A549 (cell line): Measurements from ENCODE around the gene CHN1.

Source experiments
- CHD2 ChIP-seq: fragments of 150-350 bp; IDR thresholded peaks from 2 replicates; pipeline ENCODE4 v1.6.1; 2014; ENCODE audit warnings: low read length; ENCODE audit not compliant: partially characterized antibody
- EHMT2 ChIP-seq: fragments of 200-600 bp; sonication (generic); IDR thresholded peaks from 2 replicates; pipeline ENCODE4 v1.6.1; 2016; ENCODE audit warnings: antibody characterized with exemption, low read depth, mild to moderate bottlenecking, moderate library complexity
- ESRRA ChIP-seq: fragments of 150-350 bp; IDR thresholded peaks from 2 replicates; pipeline ENCODE4 v1.6.1; 2014; ENCODE audit warnings: mild to moderate bottlenecking, low read length, borderline replicate concordance
- MAFK ChIP-seq: fragments of 450-650 bp; IDR thresholded peaks from 2 replicates; pipeline ENCODE4 v1.6.1; 2014; ENCODE audit not compliant: partially characterized antibody
- MAX ChIP-seq: IDR thresholded peaks from 2 replicates; pipeline ENCODE4 v1.6.1; 2012
- PBX3 ChIP-seq: IDR thresholded peaks from 2 replicates; pipeline ENCODE4 v1.6.1; 2012
- POLR2A ChIP-seq: IDR thresholded peaks from 2 replicates; pipeline ENCODE4 v1.6.1; 2012; ENCODE audit warnings: mild to moderate bottlenecking, low read length
- USF2 ChIP-seq: fragments of 450-650 bp; IDR thresholded peaks from 2 replicates; pipeline ENCODE4 v1.6.1; 2014; ENCODE audit warnings: antibody characterized with exemption
- ZNF302 ChIP-seq: fragments of 250-450 bp; sonication (Bioruptor Pico); IDR thresholded peaks from 2 replicates; pipeline ENCODE4 v1.9.0; 2021; ENCODE audit warnings: inconsistent platforms, mild to moderate bottlenecking, moderate library complexity
- TF ChIP-seq, protein P1 (sequence below): fragments of >200 bp; sonication (Bioruptor Twin); formaldehyde crosslinking; IDR thresholded peaks from 3 replicates; pipeline ENCODE4 v1.5.1; 2016
- TF ChIP-seq, protein P2 (sequence below): fragments of 200-600 bp; sonication (generic); IDR thresholded peaks from 2 replicates; pipeline ENCODE4 v1.6.1; 2016; ENCODE audit warnings: antibody characterized with exemption, mild to moderate bottlenecking, moderate library complexity
- TF ChIP-seq, protein P3 (sequence below): IDR thresholded peaks from 2 replicates; pipeline ENCODE4 v1.6.1; 2012; ENCODE audit warnings: low read depth, borderline replicate concordance
- TF ChIP-seq, protein P4 (sequence below): fragments of 150-350 bp; IDR thresholded peaks from 2 replicates; pipeline ENCODE4 v1.6.1; 2014; ENCODE audit warnings: low read depth, mild to moderate bottlenecking, low read length

- no peak for TF ChIP-seq MAFK
- TF ChIP-seq, protein P1, sequence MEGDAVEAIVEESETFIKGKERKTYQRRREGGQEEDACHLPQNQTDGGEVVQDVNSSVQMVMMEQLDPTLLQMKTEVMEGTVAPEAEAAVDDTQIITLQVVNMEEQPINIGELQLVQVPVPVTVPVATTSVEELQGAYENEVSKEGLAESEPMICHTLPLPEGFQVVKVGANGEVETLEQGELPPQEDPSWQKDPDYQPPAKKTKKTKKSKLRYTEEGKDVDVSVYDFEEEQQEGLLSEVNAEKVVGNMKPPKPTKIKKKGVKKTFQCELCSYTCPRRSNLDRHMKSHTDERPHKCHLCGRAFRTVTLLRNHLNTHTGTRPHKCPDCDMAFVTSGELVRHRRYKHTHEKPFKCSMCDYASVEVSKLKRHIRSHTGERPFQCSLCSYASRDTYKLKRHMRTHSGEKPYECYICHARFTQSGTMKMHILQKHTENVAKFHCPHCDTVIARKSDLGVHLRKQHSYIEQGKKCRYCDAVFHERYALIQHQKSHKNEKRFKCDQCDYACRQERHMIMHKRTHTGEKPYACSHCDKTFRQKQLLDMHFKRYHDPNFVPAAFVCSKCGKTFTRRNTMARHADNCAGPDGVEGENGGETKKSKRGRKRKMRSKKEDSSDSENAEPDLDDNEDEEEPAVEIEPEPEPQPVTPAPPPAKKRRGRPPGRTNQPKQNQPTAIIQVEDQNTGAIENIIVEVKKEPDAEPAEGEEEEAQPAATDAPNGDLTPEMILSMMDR = no peak
- no peak for TF ChIP-seq ZNF302
- TF ChIP-seq, protein P2, sequence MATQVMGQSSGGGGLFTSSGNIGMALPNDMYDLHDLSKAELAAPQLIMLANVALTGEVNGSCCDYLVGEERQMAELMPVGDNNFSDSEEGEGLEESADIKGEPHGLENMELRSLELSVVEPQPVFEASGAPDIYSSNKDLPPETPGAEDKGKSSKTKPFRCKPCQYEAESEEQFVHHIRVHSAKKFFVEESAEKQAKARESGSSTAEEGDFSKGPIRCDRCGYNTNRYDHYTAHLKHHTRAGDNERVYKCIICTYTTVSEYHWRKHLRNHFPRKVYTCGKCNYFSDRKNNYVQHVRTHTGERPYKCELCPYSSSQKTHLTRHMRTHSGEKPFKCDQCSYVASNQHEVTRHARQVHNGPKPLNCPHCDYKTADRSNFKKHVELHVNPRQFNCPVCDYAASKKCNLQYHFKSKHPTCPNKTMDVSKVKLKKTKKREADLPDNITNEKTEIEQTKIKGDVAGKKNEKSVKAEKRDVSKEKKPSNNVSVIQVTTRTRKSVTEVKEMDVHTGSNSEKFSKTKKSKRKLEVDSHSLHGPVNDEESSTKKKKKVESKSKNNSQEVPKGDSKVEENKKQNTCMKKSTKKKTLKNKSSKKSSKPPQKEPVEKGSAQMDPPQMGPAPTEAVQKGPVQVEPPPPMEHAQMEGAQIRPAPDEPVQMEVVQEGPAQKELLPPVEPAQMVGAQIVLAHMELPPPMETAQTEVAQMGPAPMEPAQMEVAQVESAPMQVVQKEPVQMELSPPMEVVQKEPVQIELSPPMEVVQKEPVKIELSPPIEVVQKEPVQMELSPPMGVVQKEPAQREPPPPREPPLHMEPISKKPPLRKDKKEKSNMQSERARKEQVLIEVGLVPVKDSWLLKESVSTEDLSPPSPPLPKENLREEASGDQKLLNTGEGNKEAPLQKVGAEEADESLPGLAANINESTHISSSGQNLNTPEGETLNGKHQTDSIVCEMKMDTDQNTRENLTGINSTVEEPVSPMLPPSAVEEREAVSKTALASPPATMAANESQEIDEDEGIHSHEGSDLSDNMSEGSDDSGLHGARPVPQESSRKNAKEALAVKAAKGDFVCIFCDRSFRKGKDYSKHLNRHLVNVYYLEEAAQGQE = no peak
- TF ChIP-seq USF2 = no peak
- no peak for TF ChIP-seq EHMT2
- no peak for TF ChIP-seq CHD2
- TF ChIP-seq, protein P3, sequence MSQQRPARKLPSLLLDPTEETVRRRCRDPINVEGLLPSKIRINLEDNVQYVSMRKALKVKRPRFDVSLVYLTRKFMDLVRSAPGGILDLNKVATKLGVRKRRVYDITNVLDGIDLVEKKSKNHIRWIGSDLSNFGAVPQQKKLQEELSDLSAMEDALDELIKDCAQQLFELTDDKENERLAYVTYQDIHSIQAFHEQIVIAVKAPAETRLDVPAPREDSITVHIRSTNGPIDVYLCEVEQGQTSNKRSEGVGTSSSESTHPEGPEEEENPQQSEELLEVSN = no peak
- no peak for TF ChIP-seq ESRRA
- TF ChIP-seq MAX = no peak
- TF ChIP-seq POLR2A = no peak
- no peak for TF ChIP-seq PBX3
- TF ChIP-seq, protein P4, sequence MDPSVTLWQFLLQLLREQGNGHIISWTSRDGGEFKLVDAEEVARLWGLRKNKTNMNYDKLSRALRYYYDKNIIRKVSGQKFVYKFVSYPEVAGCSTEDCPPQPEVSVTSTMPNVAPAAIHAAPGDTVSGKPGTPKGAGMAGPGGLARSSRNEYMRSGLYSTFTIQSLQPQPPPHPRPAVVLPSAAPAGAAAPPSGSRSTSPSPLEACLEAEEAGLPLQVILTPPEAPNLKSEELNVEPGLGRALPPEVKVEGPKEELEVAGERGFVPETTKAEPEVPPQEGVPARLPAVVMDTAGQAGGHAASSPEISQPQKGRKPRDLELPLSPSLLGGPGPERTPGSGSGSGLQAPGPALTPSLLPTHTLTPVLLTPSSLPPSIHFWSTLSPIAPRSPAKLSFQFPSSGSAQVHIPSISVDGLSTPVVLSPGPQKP = no peak
These were observed 66.1 kb downstream of the CHN1 start for GRCh38 chr2:174939046-174939445.
